Endothelial cell of umbilical vein (primary cell): ENCODE results near the gene B9D1. TPM values are rescaled to one million over a fixed set of nuclear protein-coding genes. Genes with fewer than 3 reads are reported as not detected.

Experiments used
- BruUV-seq: library from RNA; stranded (reverse); fragments of 400-500 nt; replicated peaks from 2 replicates; lab custom pipeline; 2021; lab: Mats Ljungman, UMichigan
- CTCF ChIA-PET: fragments of 300-600, 350-600 bp; sonication (Branson Sonifier 250); formaldehyde crosslinking; loops from one replicate; lab custom pipeline; 2021; ENCODE audit warnings: antibody characterized with exemption, inconsistent platforms; lab: Charles Lee
- POLR2A ChIA-PET: fragments of 300-600, 350-600 bp; sonication (Branson Sonifier 250); formaldehyde crosslinking; loops from one replicate; lab custom pipeline; 2021; ENCODE audit warnings: antibody characterized with exemption, inconsistent platforms; lab: Charles Lee
- DNase-seq: peaks from one replicate; pipeline ENCODE4 v3.0.0-alpha.2; 2011; ENCODE audit warnings: low read depth, low spot score
- FAIRE-seq: peaks from 2 replicates; lab custom pipeline; 2011; peaks lifted over from hg19 to GRCh38; lab: Jason Lieb, UNC
- H2AFZ ChIP-seq: 2 replicates; pipeline ENCODE4 v1.6.0; 2012; ENCODE audit warnings: low read depth, low read length, control low read depth, inconsistent platforms
- H3K27ac ChIP-seq: 2 replicates; pipeline ENCODE4 v1.5.1; 2011; ENCODE audit warnings: low read depth, mild to moderate bottlenecking, control low read depth, low read length, moderate library complexity; ENCODE audit not compliant: insufficient read depth
- H3K27me3 ChIP-seq, 2 experiments: 2 replicates each; pipeline versions ENCODE4 v1.6.0 to v1.6.1; 2011; ENCODE audit warnings: low read length in 2 of 2, mixed read lengths in 1 of 2; ENCODE audit not compliant: control insufficient read depth in 2 of 2, insufficient read depth in 2 of 2
- H3K36me3 ChIP-seq, 2 experiments: 2 replicates in 1 of 2; 3 replicates in 1 of 2; pipeline ENCODE4 v1.5.1; 2011; ENCODE audit warnings: low read length in 2 of 2, mild to moderate bottlenecking in 1 of 2, moderate library complexity in 1 of 2; ENCODE audit not compliant: control insufficient read depth in 2 of 2, insufficient read depth in 2 of 2; ENCODE audit errors: extremely low read depth in 1 of 2
- H3K4me1 ChIP-seq: 3 replicates; pipeline ENCODE4 v1.5.1; 2011; ENCODE audit warnings: mild to moderate bottlenecking, low read length; ENCODE audit not compliant: control insufficient read depth, insufficient read depth; ENCODE audit errors: extremely low read depth
- H3K4me2 ChIP-seq: 2 replicates; pipeline ENCODE4 v1.6.1; 2011; ENCODE audit warnings: low read length, control low read depth, mixed read lengths; ENCODE audit not compliant: insufficient read depth
- H3K4me3 ChIP-seq, 3 experiments: fragments of 200-600 bp in 1 of 3; sonication (generic), shearing (Covaris generic) in 1 of 3; replicated peaks in 1 of 3; 2 replicates each; pipeline ENCODE4 v1.5.1; 2011 to 2016; ENCODE audit warnings: control low read depth in 3 of 3, low read length in 3 of 3, mild to moderate bottlenecking in 2 of 3, inconsistent platforms in 1 of 3, low read depth in 1 of 3, moderate library complexity in 1 of 3; ENCODE audit not compliant: insufficient read depth in 1 of 3
- H3K79me2 ChIP-seq: 2 replicates; pipeline ENCODE4 v1.6.0; 2012; ENCODE audit warnings: low read length, inconsistent platforms; ENCODE audit not compliant: control insufficient read depth, insufficient read depth
- H3K9ac ChIP-seq: replicated peaks from 2 replicates; pipeline ENCODE3; 2011; ENCODE audit warnings: low read length, control low read depth; ENCODE audit not compliant: insufficient read depth; ENCODE audit errors: extremely low read depth
- H3K9me1 ChIP-seq: replicated peaks from 3 replicates; pipeline ENCODE4 v1.6.0; 2011; ENCODE audit warnings: mild to moderate bottlenecking, low read length; ENCODE audit not compliant: control insufficient read depth, insufficient read depth; ENCODE audit errors: extremely low read depth
- H3K9me3 ChIP-seq: replicated peaks from 2 replicates; pipeline ENCODE4 v1.5.1; 2012; ENCODE audit warnings: low read length, inconsistent platforms; ENCODE audit not compliant: control insufficient read depth, insufficient read depth
- H4K20me1 ChIP-seq: replicated peaks from 2 replicates; pipeline ENCODE3; 2011; ENCODE audit warnings: mild to moderate bottlenecking, low read length; ENCODE audit not compliant: control insufficient read depth, insufficient read depth; ENCODE audit errors: extremely low read depth
- CTCF ChIP-seq, 2 donors: IDR thresholded peaks; 1 replicate in 1 of 2; 2 replicates in 1 of 2; pipeline ENCODE4 v1.5.1; 2011; ENCODE audit warnings: low read length in 2 of 2, mild to moderate bottlenecking in 2 of 2, moderate library complexity in 2 of 2, control low read depth in 1 of 2, inconsistent platforms in 1 of 2, low read depth in 1 of 2; ENCODE audit not compliant: insufficient read depth in 1 of 2; ENCODE audit errors: extremely low read depth in 1 of 2
- EZH2 ChIP-seq: IDR thresholded peaks from 2 replicates; pipeline ENCODE4 v1.6.1; 2012; ENCODE audit warnings: borderline replicate concordance, low read depth, mild to moderate bottlenecking, moderate library complexity, low read length, inconsistent platforms; ENCODE audit not compliant: severe bottlenecking
- FOS ChIP-seq: IDR thresholded peaks from 2 replicates; pipeline ENCODE4 v1.6.1; 2011; ENCODE audit warnings: mild to moderate bottlenecking, low read length, moderate library complexity, borderline replicate concordance; ENCODE audit not compliant: insufficient read depth
- GATA2 ChIP-seq: IDR thresholded peaks from 2 replicates; pipeline ENCODE4 v1.7.0; 2011; ENCODE audit warnings: low read depth, mild to moderate bottlenecking, moderate library complexity, mixed read lengths, low read length; ENCODE audit not compliant: insufficient read length, insufficient read depth
- JUN ChIP-seq: IDR thresholded peaks from 2 replicates; pipeline ENCODE4 v1.6.1; 2011; ENCODE audit warnings: borderline replicate concordance, low read depth; ENCODE audit not compliant: insufficient read length, insufficient read depth
- MAX ChIP-seq: IDR thresholded peaks from 2 replicates; pipeline ENCODE4 v1.6.1; 2011; ENCODE audit not compliant: insufficient read depth, insufficient read length
- MYC ChIP-seq: IDR thresholded peaks from one replicate; pipeline ENCODE4 v1.6.1; 2011; ENCODE audit warnings: mild to moderate bottlenecking, low read depth, low read length
- POLR2A ChIP-seq: IDR thresholded peaks from 2 replicates; pipeline ENCODE4 v1.6.1; 2012; ENCODE audit warnings: low read depth, mild to moderate bottlenecking, control low read depth, low read length
- POLR2AphosphoS5 ChIP-seq: IDR thresholded peaks from 2 replicates; pipeline ENCODE4 v1.6.1; 2012; ENCODE audit warnings: low read depth, mild to moderate bottlenecking, control low read depth, low read length, moderate library complexity; ENCODE audit not compliant: insufficient read depth
- dilution Hi-C: fragments of 300-500 bp; cut with MboI; formaldehyde crosslinking; loops from one replicate; pipeline ENCODE4 v1.15.0; 2019; ENCODE audit warnings: low sequenced_read_pairs; ENCODE audit not compliant: extremely low pct_ligation_motif_present
- intact Hi-C: fragments of 100-400 bp; cut with micrococcal nuclease; formaldehyde crosslinking; loops from one replicate; pipeline ENCODE4 v1.10.0; 2022
- polyA plus RNA-seq, 4 experiments: library from polyadenylated mRNA; depleted of rRNA in 3 of 4; stranded (reverse) in 3 of 4; unstranded in 1 of 4; fragments of >200 nt; gene quantifications; 2 replicates each; pipeline versions ENCODE4 v1.2.1 to v1.2.3, GENCODE V29; 2011 to 2012; ENCODE audit warnings: missing spikeins in 1 of 4
- total RNA-seq: library from RNA; stranded (reverse); gene quantifications from 2 replicates; pipeline ENCODE4 v1.2.3, GENCODE V29; 2021

Gene B9D1
- total and polyA plus RNA-seq, 2 donors (not counting 3 experiments of a cell fraction or from before 2014, with no cell fraction given) = 20.5 to 55.8 TPM

GRCh38 chr17:19333132-19333440 is 29.4 kb downstream of the B9D1 start:
- H3K9me1 ChIP-seq = no peaks in the 10 kb centered on the region
- no peaks in the 10 kb centered on the region for H3K4me1 ChIP-seq
- no peak overlapping the region for H2AFZ ChIP-seq
- H3K9me3 ChIP-seq = no peaks in the 10 kb centered on the region
- TF ChIP-seq JUN (no peak), FOS (no peak), EZH2 (no peak), MYC (no peak), CTCF (IDR thresholded peaks at IDR 0.05; ENCODE audit: extremely low read depth in 1 of 2, insufficient read depth in 1 of 2, low read depth in 1 of 2, low read length in 2 of 2) (no peak), POLR2A (no peak), POLR2AphosphoS5 (no peak), GATA2 (no peak), MAX (no peak)
- no peak overlapping the region for H3K27ac ChIP-seq
- POLR2A ChIA-PET = no interaction called here
- H3K27me3 ChIP-seq = no peaks in the 10 kb centered on the region
- peaks cover 0 to 10% of the 10 kb centered on the region in 2 experiments for H3K36me3 ChIP-seq
- intact Hi-C loops (no loop called here), dilution Hi-C loops (no loop called here)
- DNase-seq (no peak), FAIRE-seq (no peak)
- H3K79me2 ChIP-seq = no peaks in the 10 kb centered on the region
- no peak overlapping the region for H3K9ac ChIP-seq
- H3K4me2 ChIP-seq = no peak overlapping the region
- no peaks in the 10 kb centered on the region for H4K20me1 ChIP-seq
- no peak overlapping the region for H3K4me3 ChIP-seq
- CTCF ChIA-PET = interaction anchor here (1.0 kb wide), 1 partner anchor 10 kb away, joined by 3 read pairs; no protein-coding TSS in a partner anchor
- BruUV-seq = no TSS peak
